Lung (tissue), 12 donors: ENCODE data around the gene CCDC14. TPM values are rescaled to one million over a fixed set of nuclear protein-coding genes. Genes with fewer than 3 reads are reported as not detected.
"Not testable (repeated sequence)": the region's sequence is repeated elsewhere in the genome, so short reads cannot be mapped to it uniquely, and the experiment has no call there.

Experiments used
- ATAC-seq: fragments of 200-7000 bp; cut with Tn5 transposase; one replicate; pipeline ENCODE4 v1.9.1; 2020; ENCODE audit warnings: moderate number of reproducible peaks; ENCODE audit not compliant: insufficient read depth, low FRiP score
- DNase-seq, 3 donors: peaks; one replicate each; pipeline ENCODE4 v3.0.0-alpha.2; 2013 to 2017
- H3K27ac ChIP-seq, 2 donors: one replicate each; pipeline ENCODE4 v1.5.1; 2013; ENCODE audit warnings: mild to moderate bottlenecking in 2 of 2, moderate library complexity in 2 of 2, control low read depth in 1 of 2, inconsistent platforms in 1 of 2, low read depth in 1 of 2, low read length in 1 of 2
- H3K27me3 ChIP-seq, 3 donors: one replicate each; pipeline ENCODE4 v1.5.1; 2013; ENCODE audit warnings: low read length in 2 of 3; ENCODE audit not compliant: control insufficient read depth in 3 of 3, insufficient read depth in 3 of 3
- H3K36me3 ChIP-seq, 4 donors: one replicate each; pipeline ENCODE4 v1.5.1; 2013; ENCODE audit warnings: low read length in 4 of 4, mild to moderate bottlenecking in 1 of 4, moderate library complexity in 1 of 4; ENCODE audit not compliant: control insufficient read depth in 4 of 4, insufficient read depth in 4 of 4
- H3K4me1 ChIP-seq, 5 donors: one replicate each; pipeline ENCODE4 v1.5.1; 2013; ENCODE audit warnings: low read length in 5 of 5, mild to moderate bottlenecking in 2 of 5, moderate library complexity in 1 of 5; ENCODE audit not compliant: control insufficient read depth in 5 of 5, insufficient read depth in 5 of 5
- H3K4me3 ChIP-seq: one replicate; pipeline ENCODE4 v1.5.1; 2013; ENCODE audit warnings: mild to moderate bottlenecking, control low read depth, moderate library complexity
- H3K9ac ChIP-seq, 2 donors: one replicate each; pipeline ENCODE4 v1.5.1; 2013; ENCODE audit warnings: low read length in 2 of 2, control low read depth in 1 of 2; ENCODE audit not compliant: insufficient read depth in 1 of 2
- H3K9me3 ChIP-seq, 4 donors: one replicate each; pipeline ENCODE4 v1.5.1; 2013; ENCODE audit warnings: low read length in 3 of 4, mild to moderate bottlenecking in 1 of 4, moderate library complexity in 1 of 4; ENCODE audit not compliant: control insufficient read depth in 4 of 4, insufficient read depth in 3 of 4
- WGBS, 2 donors: extraction: QIAGEN DNeasy Blood & Tissue Kit; methylation state at CpG; one replicate each; pipeline ENCODE4 v1.1.7; 2013; 5-methylcytosine and 5-hydroxymethylcytosine counted together
- polyA plus RNA-seq, 2 donors: library from polyadenylated mRNA; stranded (reverse); fragments of 200-250 nt; gene quantifications; one replicate each; pipeline ENCODE4 v1.2.1, GENCODE V29; 2013
- total RNA-seq, 2 donors: library from RNA; depleted of rRNA in 1 of 2; stranded (reverse); fragments of >200 nt in 1 of 2; gene quantifications; one replicate each; pipeline ENCODE4 v1.2.1, GENCODE V29; 2014 to 2021
- TF ChIP-seq, protein P1 (sequence below): IDR thresholded peaks from 2 replicates; pipeline ENCODE4 v1.5.1; 2012; ENCODE audit warnings: mild to moderate bottlenecking; ENCODE audit errors: control extremely low read depth, extremely low read depth
- donor health status: control.
- donor health status: control.
- donor health status: Bipolar disorder and iron deficiency.
- donor health status: healthy.
- donor health status: DM: yes; HTN: yes; CAD: no.

Gene CCDC14
- total and polyA plus RNA-seq, 4 donors = 12.5 to 121 (median 36.6) TPM

DNA sequence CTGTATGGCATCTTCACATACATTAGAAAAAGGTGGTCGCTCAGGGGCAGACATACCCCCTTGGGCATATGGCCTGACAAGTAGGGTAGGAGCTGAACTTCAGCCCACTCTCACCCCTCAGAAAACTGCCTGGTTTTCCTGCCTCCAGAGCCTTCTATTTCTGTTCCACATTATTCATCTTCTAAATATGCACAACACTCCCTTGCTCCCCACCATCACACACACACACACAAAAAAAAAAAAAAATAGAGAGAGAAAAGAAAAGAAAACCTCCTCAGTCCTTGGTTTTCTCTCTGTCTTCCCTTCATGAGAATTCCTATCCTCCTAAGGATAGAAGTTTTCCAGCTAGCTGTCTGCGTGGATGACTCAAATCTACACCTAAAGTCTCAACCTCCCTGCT, 36.5 kb upstream of the CCDC14 start:
- Histone ChIP-seq H3K4me1 (no peaks in the 10 kb centered on the region), H3K4me3 (no peak overlapping the region), H3K36me3 (no peaks in the 10 kb centered on the region), H3K27me3 (no peaks in the 10 kb centered on the region), H3K27ac (no peak overlapping the region), H3K9me3 (peaks cover 0 to 6% (median 0%) of the 10 kb centered on the region in 4 donors), H3K9ac (no peak overlapping the region)
- TF ChIP-seq, protein P1, sequence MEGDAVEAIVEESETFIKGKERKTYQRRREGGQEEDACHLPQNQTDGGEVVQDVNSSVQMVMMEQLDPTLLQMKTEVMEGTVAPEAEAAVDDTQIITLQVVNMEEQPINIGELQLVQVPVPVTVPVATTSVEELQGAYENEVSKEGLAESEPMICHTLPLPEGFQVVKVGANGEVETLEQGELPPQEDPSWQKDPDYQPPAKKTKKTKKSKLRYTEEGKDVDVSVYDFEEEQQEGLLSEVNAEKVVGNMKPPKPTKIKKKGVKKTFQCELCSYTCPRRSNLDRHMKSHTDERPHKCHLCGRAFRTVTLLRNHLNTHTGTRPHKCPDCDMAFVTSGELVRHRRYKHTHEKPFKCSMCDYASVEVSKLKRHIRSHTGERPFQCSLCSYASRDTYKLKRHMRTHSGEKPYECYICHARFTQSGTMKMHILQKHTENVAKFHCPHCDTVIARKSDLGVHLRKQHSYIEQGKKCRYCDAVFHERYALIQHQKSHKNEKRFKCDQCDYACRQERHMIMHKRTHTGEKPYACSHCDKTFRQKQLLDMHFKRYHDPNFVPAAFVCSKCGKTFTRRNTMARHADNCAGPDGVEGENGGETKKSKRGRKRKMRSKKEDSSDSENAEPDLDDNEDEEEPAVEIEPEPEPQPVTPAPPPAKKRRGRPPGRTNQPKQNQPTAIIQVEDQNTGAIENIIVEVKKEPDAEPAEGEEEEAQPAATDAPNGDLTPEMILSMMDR = no peak
- ATAC-seq (no peak), DNase-seq (no peak)
- 89 to 100% methylated on average over 2 of the region's 2 CpGs for WGBS, 2 donors

DNA sequence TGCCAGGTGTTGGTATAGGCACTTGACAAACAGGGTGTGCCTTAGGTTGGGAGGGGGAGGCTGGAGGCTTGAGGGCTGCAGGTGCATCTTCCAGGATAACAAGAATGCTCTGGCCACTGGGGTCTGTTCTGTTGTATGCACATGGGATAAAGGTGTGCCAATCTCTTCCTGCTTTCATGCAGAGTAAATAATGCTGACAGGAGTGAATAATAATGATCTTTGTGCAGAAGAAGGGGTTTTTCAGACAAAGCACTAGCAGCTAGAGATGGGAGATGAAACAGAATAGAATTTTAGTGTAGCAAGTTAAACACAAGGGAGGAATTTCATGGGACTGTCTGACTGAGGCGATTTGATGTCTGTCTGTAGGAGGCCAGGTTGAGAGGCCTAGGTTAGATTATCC, 32.8 kb upstream of the CCDC14 start:
- 86 to 90% methylated on average over 1 of the region's 1 CpG for WGBS, 2 donors
- H3K36me3 ChIP-seq = no peaks in the 10 kb centered on the region
- H3K9ac ChIP-seq = no peak overlapping the region
- H3K27ac ChIP-seq = no peak overlapping the region
- H3K9me3 ChIP-seq = peaks cover 0 to 6% (median 0%) of the 10 kb centered on the region in 4 donors
- TF ChIP-seq, protein P1 = no peak
- no peak overlapping the region for H3K4me3 ChIP-seq
- H3K27me3 ChIP-seq = peaks cover 0 to 2% (median 0%) of the 10 kb centered on the region in 3 donors
- ATAC-seq = no peak
- H3K4me1 ChIP-seq = no peaks in the 10 kb centered on the region
- DNase-seq = no peak

- not testable (repeated sequence) for H3K4me3 ChIP-seq, H3K4me1 ChIP-seq, H3K9me3 ChIP-seq, H3K9ac ChIP-seq, H3K36me3 ChIP-seq, DNase-seq, H3K27me3 ChIP-seq, H3K27ac ChIP-seq
- peak; percentile 67 for ATAC-seq
- 1 to 11% methylated on average over 3 to 5 of the region's 49 CpGs for WGBS, 2 donors
These were observed 30.9 kb upstream of the CCDC14 start, which contains the start of gene ROPN1 for GRCh38 chr3:123991730-123992588. Gene ROPN1 (minus strand): TSS chr3:123992124. CDS start chr3:123980481, 11,643 bp downstream.

DNA sequence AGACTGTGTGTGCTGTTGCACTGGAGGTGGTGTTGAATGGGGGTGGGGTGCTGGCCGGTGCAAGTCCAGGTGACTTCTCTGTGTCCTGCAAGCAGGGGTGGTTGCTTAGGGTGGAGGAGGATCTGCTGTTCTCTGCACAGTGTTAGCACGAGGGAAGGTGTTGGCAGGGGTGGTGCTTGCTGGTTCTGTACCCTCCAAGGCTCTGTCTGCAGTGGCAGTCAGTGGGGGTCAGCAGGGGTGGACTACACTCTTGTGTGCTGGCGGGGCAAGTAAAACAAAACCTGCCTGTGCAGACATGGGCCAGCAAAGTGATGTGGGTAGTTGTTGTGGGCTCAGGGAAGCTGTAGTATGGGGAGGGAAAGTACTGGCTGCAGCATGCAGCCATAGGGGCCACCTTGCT, 25.4 kb upstream of the CCDC14 start:
- Histone ChIP-seq H3K27me3 (peaks cover 0 to 3% (median 0%) of the 10 kb centered on the region in 3 donors), H3K4me3 (no peak overlapping the region), H3K4me1 (no peaks in the 10 kb centered on the region), H3K36me3 (no peaks in the 10 kb centered on the region), H3K9me3 (no peaks in the 10 kb centered on the region), H3K9ac (no peak overlapping the region), H3K27ac (no peak overlapping the region)
- TF ChIP-seq, protein P1 = no peak
- DNase-seq (no peak), ATAC-seq (no peak)
- 82 to 94% methylated on average over 3 of the region's 3 CpGs for WGBS, 2 donors
